Measurements from ENCODE around the gene CREBL2. TPM values are rescaled to one million over a fixed set of nuclear protein-coding genes. Genes with fewer than 3 reads are reported as not detected.

CREBL2 gene
- total RNA-seq, 1 experiment from 2014 or later: 18.3 TPM

DNA sequence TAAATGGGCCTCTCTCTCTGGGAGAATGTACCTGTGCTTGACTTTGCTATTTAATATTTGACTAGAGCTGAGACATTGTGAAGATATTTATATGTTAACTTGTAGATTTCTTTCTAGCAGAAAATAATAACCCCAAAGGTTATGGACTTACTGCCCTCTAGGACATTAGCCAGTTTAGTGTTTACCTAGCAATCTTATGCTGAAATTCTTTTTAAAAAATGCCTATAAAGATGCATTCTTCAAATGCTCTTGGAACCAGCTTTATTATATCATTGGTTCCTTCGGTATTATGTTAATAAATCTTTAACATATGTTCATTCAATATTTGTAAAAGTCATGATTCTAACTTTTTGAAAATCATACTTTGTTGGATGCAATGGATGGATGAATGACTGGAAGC lies 56.3 kb downstream of the CREBL2 start:
- Histone ChIP-seq H2BK12ac (ENCODE audit: insufficient read length, low read depth, low read length) (no peak overlapping the region), H3K9ac (ENCODE audit: extremely low read depth, insufficient read length, low read length) (no peak overlapping the region), H3K9me3 (ENCODE audit: control insufficient read depth, low read depth, low read length) (no peaks in the 10 kb centered on the region), H2BK120ac (ENCODE audit: low read depth, low read length, poor library complexity, severe bottlenecking) (no peak overlapping the region), H3K4ac (ENCODE audit: low read depth, low read length) (no peak overlapping the region), H2BK20ac (ENCODE audit: low read depth, low read length, poor library complexity, severe bottlenecking) (no peak overlapping the region), H3K79me2 (ENCODE audit: insufficient read depth, low read length) (peaks cover 2% of the 10 kb centered on the region; the same call in 1 of the 2 replicates), H2BK15ac (ENCODE audit: low read depth, low read length) (no peak overlapping the region), H2BK5ac (ENCODE audit: insufficient read length, low read length) (no peak overlapping the region), H3K27ac (ENCODE audit: insufficient read length, low read depth, low read length) (no peak overlapping the region), H3K14ac (ENCODE audit: insufficient read depth, low read length) (no peak overlapping the region), H3K79me1 (ENCODE audit: insufficient read depth, low read depth, low read length, poor library complexity, severe bottlenecking) (peaks cover 5% of the 10 kb centered on the region), H3K4me1 (ENCODE audit: insufficient read depth, low read length) (peaks cover 2% of the 10 kb centered on the region; the same call in 1 of the 2 replicates), H4K5ac (ENCODE audit: insufficient read length, low read depth, low read length) (no peak overlapping the region), H3K56ac (ENCODE audit: insufficient read length, low read depth, low read length) (no peak overlapping the region), H4K91ac (ENCODE audit: insufficient read length, low read depth, low read length) (no peak overlapping the region), H3K23me2 (ENCODE audit: insufficient read length, low read depth, low read length, poor library complexity, severe bottlenecking) (no peaks in the 10 kb centered on the region), H4K8ac (replicated peaks; ENCODE audit: insufficient read length, low read depth, low read length) (no peak overlapping the region), H3K27me3 (ENCODE audit: insufficient read depth, low read length) (no peaks in the 10 kb centered on the region), H2AK5ac (ENCODE audit: insufficient read length, low read length) (no peak overlapping the region), H4K20me1 (ENCODE audit: control insufficient read depth, insufficient read depth, insufficient read length) (no peaks in the 10 kb centered on the region), H3K4me2 (ENCODE audit: insufficient read depth, insufficient read length, low read length) (no peak overlapping the region), H2AFZ (ENCODE audit: low read length) (no peak overlapping the region), H3K23ac (ENCODE audit: insufficient read length, low read depth, low read length) (no peak overlapping the region), H3T11ph (ENCODE audit: low read length) (no peak overlapping the region), H3K18ac (ENCODE audit: insufficient read length, low read depth, low read length) (no peak overlapping the region)
- Mint-ChIP-seq H3K4me1 (peaks cover 39 to 45% of the 10 kb centered on the region in 2 experiments), H3K27ac (no peak overlapping the region), H3K4me3 (no peak overlapping the region), H3K9me3 (no peaks in the 10 kb centered on the region; a peak in 1 of 5 replicates), H3K27me3 (ENCODE audit: low read depth) (no peaks in the 10 kb centered on the region), H3K36me3 (ENCODE audit: insufficient read depth in 1 of 3, low read depth in 3 of 3) (peaks cover 0 to 2% (median 0%) of the 10 kb centered on the region in 3 experiments; a peak in 1 of 7 replicates)
- DNase-seq: no peak
- TF ChIP-seq, protein P1, sequence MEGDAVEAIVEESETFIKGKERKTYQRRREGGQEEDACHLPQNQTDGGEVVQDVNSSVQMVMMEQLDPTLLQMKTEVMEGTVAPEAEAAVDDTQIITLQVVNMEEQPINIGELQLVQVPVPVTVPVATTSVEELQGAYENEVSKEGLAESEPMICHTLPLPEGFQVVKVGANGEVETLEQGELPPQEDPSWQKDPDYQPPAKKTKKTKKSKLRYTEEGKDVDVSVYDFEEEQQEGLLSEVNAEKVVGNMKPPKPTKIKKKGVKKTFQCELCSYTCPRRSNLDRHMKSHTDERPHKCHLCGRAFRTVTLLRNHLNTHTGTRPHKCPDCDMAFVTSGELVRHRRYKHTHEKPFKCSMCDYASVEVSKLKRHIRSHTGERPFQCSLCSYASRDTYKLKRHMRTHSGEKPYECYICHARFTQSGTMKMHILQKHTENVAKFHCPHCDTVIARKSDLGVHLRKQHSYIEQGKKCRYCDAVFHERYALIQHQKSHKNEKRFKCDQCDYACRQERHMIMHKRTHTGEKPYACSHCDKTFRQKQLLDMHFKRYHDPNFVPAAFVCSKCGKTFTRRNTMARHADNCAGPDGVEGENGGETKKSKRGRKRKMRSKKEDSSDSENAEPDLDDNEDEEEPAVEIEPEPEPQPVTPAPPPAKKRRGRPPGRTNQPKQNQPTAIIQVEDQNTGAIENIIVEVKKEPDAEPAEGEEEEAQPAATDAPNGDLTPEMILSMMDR (conservative IDR thresholded peaks at IDR 0.05): no peak
- no CpG with 5 or more reads among the region's 1 CpG for WGBS (ENCODE audit: extremely low coverage, insufficient read length, low lambda C conversion rate)
